NK-92 treated with Interleukin-12 subunit alpha and Interleukin-12 subunit beta, amount 100 ng/mL, for 24 hours (cell line): ENCODE results near the gene STX8.
"Not testable (repeated sequence)": the region's sequence is repeated elsewhere in the genome, so short reads cannot be mapped to it uniquely, and the experiment has no call there.

ENCODE experiments used
- DNase-seq: peaks from one replicate; lab custom pipeline; 2025; lab: John Stamatoyannopoulos, UW

The STX8 gene

GRCh38 chr17:9575381-9576101 lies at the start of gene STX8:
Gene STX8 (minus strand): TSS chr17:9575820. CDS start chr17:9575808, 12 bp downstream.
- peak; percentile 53 for DNase-seq

GRCh38 chr17:9622961-9623360 lies 47.3 kb upstream of the STX8 start:
- no peak for DNase-seq

GRCh38 chr17:9615486-9615885 lies 39.9 kb upstream of the STX8 start:
- DNase-seq: no peak

- no peak for DNase-seq
These were observed 36.4 kb upstream of the STX8 start for GRCh38 chr17:9612006-9612405.

GRCh38 chr17:9611557-9611956 lies 35.9 kb upstream of the STX8 start:
- DNase-seq: no peak

- DNase-seq: not testable (repeated sequence)
These were observed 31.4 kb upstream of the STX8 start for GRCh38 chr17:9607058-9607457.

GRCh38 chr17:9606453-9606852 lies 30.8 kb upstream of the STX8 start:
- no peak for DNase-seq

GRCh38 chr17:9604583-9604982 lies 29.0 kb upstream of the STX8 start:
- DNase-seq: not testable (repeated sequence)

GRCh38 chr17:9598661-9599060 lies 23.0 kb upstream of the STX8 start:
- DNase-seq: no peak

GRCh38 chr17:9597638-9598037 lies 22.0 kb upstream of the STX8 start:
- not testable (repeated sequence) for DNase-seq

- DNase-seq: no peak
These were observed 18.4 kb upstream of the STX8 start for GRCh38 chr17:9594065-9594464.

GRCh38 chr17:9587969-9588656 lies 12.5 kb upstream of the STX8 start:
- DNase-seq: no peak

- DNase-seq: no peak
These were observed 1.7 kb upstream of the STX8 start for GRCh38 chr17:9577373-9577709.

- no peak for DNase-seq
These were observed 1.1 kb upstream of the STX8 start, which contains the start of gene CFAP52 for GRCh38 chr17:9576521-9577372. Gene CFAP52 (plus strand): TSS chr17:9576642. CDS start chr17:9576696, 54 bp downstream.

- no peak for DNase-seq
These were observed 4.4 kb downstream of the STX8 start for GRCh38 chr17:9571201-9571600.

GRCh38 chr17:9568957-9569588 lies 6.5 kb downstream of the STX8 start:
- DNase-seq: no peak

GRCh38 chr17:9568004-9568403 lies 7.6 kb downstream of the STX8 start:
- no peak for DNase-seq

GRCh38 chr17:9566739-9567138 lies 8.9 kb downstream of the STX8 start:
- DNase-seq: not testable (repeated sequence)

GRCh38 chr17:9566067-9566466 lies 9.6 kb downstream of the STX8 start:
- DNase-seq: no peak

- no peak for DNase-seq
These were observed 11.5 kb downstream of the STX8 start for GRCh38 chr17:9564104-9564503.

- DNase-seq: no peak
These were observed 17.8 kb downstream of the STX8 start for GRCh38 chr17:9557857-9558256.

- DNase-seq: no peak
These were observed 18.4 kb downstream of the STX8 start for GRCh38 chr17:9557161-9557755.
